Pancreas (tissue), 10 donors: ENCODE measurements around the gene LRRC8B. TPM values are rescaled to one million over a fixed set of nuclear protein-coding genes. Genes with fewer than 3 reads are reported as not detected.

ENCODE experiments used
- ATAC-seq, 4 donors: fragments of 200-7000 bp; cut with Tn5 transposase; one replicate each; pipeline versions ENCODE4 v1.8.0 to v1.9.1; 2020; ENCODE audit warnings: mild to moderate bottlenecking in 4 of 4, moderate library complexity in 4 of 4
- DNase-seq, 6 donors: peaks; one replicate each; pipeline ENCODE4 v3.0.0-alpha.2; 2020
- FAIRE-seq: peaks from 2 replicates; lab custom pipeline; 2012; peaks lifted over from hg19 to GRCh38; lab: Jason Lieb, UNC
- H3K27ac ChIP-seq, 4 donors: fragments of 200-600 bp; sonication (generic); 1 replicate in 3 of 4; 2 replicates in 1 of 4; pipeline versions ENCODE4 v1.5.0 to v1.8.0; 2020
- H3K27me3 ChIP-seq, 4 donors: fragments of 200-600 bp; one replicate each; pipeline ENCODE4 v1.8.0; 2021
- H3K36me3 ChIP-seq, 3 donors: fragments of 200-600 bp; sonication (generic) in 1 of 3; one replicate each; pipeline versions ENCODE4 v1.5.0 to v1.8.0; 2020 to 2021
- H3K4me1 ChIP-seq, 3 donors: fragments of 200-600 bp; one replicate each; pipeline ENCODE4 v1.8.0; 2021
- H3K4me3 ChIP-seq, 4 donors: fragments of 200-600 bp; sonication (generic) in 2 of 4; one replicate each; pipeline versions ENCODE4 v1.5.0 to v1.8.0; 2020 to 2021
- H3K9me3 ChIP-seq, 4 donors: fragments of 200-600 bp; one replicate each; pipeline ENCODE4 v1.8.0; 2021
- CTCF ChIP-seq, 4 donors: fragments of 200-600 bp; sonication (generic) in 3 of 4; IDR thresholded peaks; one replicate each; pipeline versions ENCODE4 v1.5.0 to v1.8.0; 2021; ENCODE audit warnings: antibody characterized with exemption in 4 of 4
- WGBS, 2 donors: extraction: QIAGEN DNeasy Blood & Tissue Kit; methylation state at CpG; one replicate each; pipeline ENCODE4 v1.1.7; 2013; 5-methylcytosine and 5-hydroxymethylcytosine counted together
- intact Hi-C, 3 donors: fragments of 100-400 bp; cut with DNase I; formaldehyde crosslinking; loops; one replicate each; pipeline versions ENCODE4 v1.11.1 to v1.14.2; 2022
- polyA plus RNA-seq, 2 donors: library from polyadenylated mRNA; stranded (reverse); fragments of 200-250 nt; gene quantifications; one replicate each; pipeline ENCODE4 v1.2.3, GENCODE V29; 2013
- total RNA-seq, 6 donors: library from RNA; stranded (reverse); fragmentation: NEBNext Ultra II Directional in 4 of 6; extraction: Animal tissue kit (Norgen Biotek cat#: 25700) in 4 of 6; gene quantifications; one replicate each; pipeline versions ENCODE4 v1.2.1 to v1.2.4, GENCODE V29; 2021 to 2023
- donor health status: healthy with polysubstance abuse.
- donor health status: DM: no; HTN: no; CAD: no; lungs with moderate emphysema.
- donor health status: DM: no; HTN: no; CAD: no.
- donor health status: control.
- donor health status: control.
- donor health status: Bipolar disorder and iron deficiency.
- donor health status: DM: yes; HTN: yes; CAD: no.
- donor health status: DM: no; HTN: no; CAD: no.
- donor health status: DM: no; HTN: no; CAD: no.
- donor health status: DM: yes; HTN: yes; CAD: no.

The LRRC8B gene
- total and polyA plus RNA-seq, 8 donors: 1.7 to 14.2 (median 7.3) TPM

GRCh38 chr1:89646259-89646658 lies 121.6 kb downstream of the LRRC8B start:
- no peaks in the 10 kb centered on the region for H3K27me3 ChIP-seq
- H3K4me1 ChIP-seq: no peaks in the 10 kb centered on the region
- no peaks in the 10 kb centered on the region for H3K9me3 ChIP-seq
- 0 to 48% methylated on average over 1 of the region's 1 CpG for WGBS, 2 donors
- ATAC-seq (no peak), DNase-seq (no peak), FAIRE-seq (no peak)
- no peak overlapping the region for H3K27ac ChIP-seq
- intact Hi-C loops: no loop called here
- TF ChIP-seq CTCF (IDR thresholded peaks at IDR 0.05): no peak
- H3K4me3 ChIP-seq: no peak overlapping the region
- H3K36me3 ChIP-seq: no peaks in the 10 kb centered on the region

Other genes starting within 250 kb of the LRRC8B start
- under 1 TPM in 1 of 6 donors, not detected in 5; 0.09 TPM for gene GBP6, start 160.8 kb upstream of the LRRC8B start, total RNA-seq
- gene GBP6, start 160.8 kb upstream of the LRRC8B start, polyA plus RNA-seq: under 1 TPM; 0.05 to 0.08 TPM
- 1 to 10 TPM in 4 of 6 donors, under 1 TPM in 2; 0.63 to 3.5 (median 1.1) TPM for gene LRRC8C, start 108.3 kb downstream of the LRRC8B start, total RNA-seq
- gene LRRC8C, start 108.3 kb downstream of the LRRC8B start, polyA plus RNA-seq: 1 to 10 TPM in 1 of 2 donors, under 1 TPM in 1; 0.68 to 1.5 TPM